ENCODE measurements around the gene MFSD6L. TPM values are rescaled to one million over a fixed set of nuclear protein-coding genes. Genes with fewer than 3 reads are reported as not detected.

MFSD6L gene
- total RNA-seq, 1 experiment from 2014 or later: 4.0 TPM

GRCh38 chr17:8757189-8757588 lies 42.0 kb downstream of the MFSD6L start:
- Mint-ChIP-seq H3K27me3 (ENCODE audit: low read depth) (peaks cover 7% of the 10 kb centered on the region), H3K4me3 (no peak overlapping the region), H3K27ac (no peak overlapping the region), H3K4me1 (peaks cover 15% of the 10 kb centered on the region), H3K9me3 (peaks cover 15% of the 10 kb centered on the region), H3K36me3 (0 out of 2 replicates have a peak, but pooled peaks cover 2% of the 10 kb centered on the region)
- ATAC-seq: no peak
- ChIA-PET POLR2A (no interaction called here), CTCF (interaction anchor here (0.9 to 6.8 kb wide), 3 partner anchors 11 to 138 kb away, joined by 3 to 65 read pairs (median 12); no protein-coding TSS in a partner anchor)
- no peak for DNase-seq (ENCODE audit: low spot score)
- no peak for TF ChIP-seq NFYB (CRISPR knock-in tag; conservative IDR thresholded peaks at IDR 0.05; ENCODE audit: low read depth)
- no peak for TF ChIP-seq ERG (CRISPR knock-in tag; IDR thresholded peaks at IDR 0.05)
- no peak for TF ChIP-seq GRHL2 (CRISPR knock-in tag; IDR thresholded peaks at IDR 0.05; ENCODE audit: insufficient replicate concordance, severe bottlenecking)

GRCh38 chr17:8755590-8756255 lies 43.4 kb downstream of the MFSD6L start:
- no peak overlapping the region for H3K4me3 Mint-ChIP-seq
- no peak for DNase-seq (ENCODE audit: low spot score)
- no peaks in the 10 kb centered on the region for H3K36me3 Mint-ChIP-seq
- TF ChIP-seq SMAD3 (CRISPR knock-in tag; IDR thresholded peaks at IDR 0.05; ENCODE audit: borderline replicate concordance): no peak
- TF ChIP-seq FOXK1 (CRISPR knock-in tag; IDR thresholded peaks at IDR 0.05): no peak
- TF ChIP-seq CBFB (CRISPR knock-in tag; IDR thresholded peaks at IDR 0.05; ENCODE audit: low read depth): no peak
- peaks cover 7% of the 10 kb centered on the region for H3K27me3 Mint-ChIP-seq (ENCODE audit: low read depth)
- H3K9me3 Mint-ChIP-seq: 0 out of 2 replicates have a peak, but pooled peaks cover 11% of the 10 kb centered on the region
- peaks cover 15% of the 10 kb centered on the region for H3K4me1 Mint-ChIP-seq
- no peak overlapping the region for H3K27ac Mint-ChIP-seq
- ATAC-seq: no peak
- ChIA-PET POLR2A (no interaction called here), CTCF (interaction anchor here (3.6 to 6.8 kb wide), 2 partner anchors 10 to 30 kb away, joined by 12 to 65 read pairs; no protein-coding TSS in a partner anchor)

- Mint-ChIP-seq H3K9me3 (0 out of 2 replicates have a peak, but pooled peaks cover 11% of the 10 kb centered on the region), H3K36me3 (no peaks in the 10 kb centered on the region), H3K27me3 (ENCODE audit: low read depth) (peaks cover 7% of the 10 kb centered on the region), H3K27ac (no peak overlapping the region), H3K4me1 (peaks cover 15% of the 10 kb centered on the region), H3K4me3 (no peak overlapping the region)
- no peak for ATAC-seq
- no peak for DNase-seq (ENCODE audit: low spot score)
- ChIA-PET CTCF (interaction anchor here (1.5 to 6.8 kb wide), 3 partner anchors 9 to 344 kb away, joined by 3 to 65 read pairs (median 12); no protein-coding TSS in a partner anchor), POLR2A (no interaction called here)
- TF ChIP-seq ZNF263 (CRISPR knock-in tag; IDR thresholded peaks at IDR 0.05; ENCODE audit: low read depth): no peak
- no peak for TF ChIP-seq CREM (CRISPR knock-in tag; IDR thresholded peaks at IDR 0.05)
- no peak for TF ChIP-seq NFATC4 (CRISPR knock-in tag; IDR thresholded peaks at IDR 0.05)
- no peak for TF ChIP-seq E2F1 (CRISPR knock-in tag; IDR thresholded peaks at IDR 0.05)
- TF ChIP-seq HMGXB4 (CRISPR knock-in tag; IDR thresholded peaks at IDR 0.05): no peak
- no peak for TF ChIP-seq KAT7 (CRISPR knock-in tag; IDR thresholded peaks at IDR 0.05; ENCODE audit: borderline replicate concordance)
- TF ChIP-seq TCF7 (CRISPR knock-in tag; IDR thresholded peaks at IDR 0.05; ENCODE audit: low read depth): no peak
- TF ChIP-seq JAZF1 (CRISPR knock-in tag; IDR thresholded peaks at IDR 0.05): no peak
- no peak for TF ChIP-seq ATF1 (CRISPR knock-in tag; IDR thresholded peaks at IDR 0.05)
- no peak for TF ChIP-seq GTF2I (CRISPR knock-in tag; conservative IDR thresholded peaks at IDR 0.05)
- TF ChIP-seq ETV6 (CRISPR knock-in tag; IDR thresholded peaks at IDR 0.05): no peak
- no peak for TF ChIP-seq CBFB (CRISPR knock-in tag; IDR thresholded peaks at IDR 0.05; ENCODE audit: low read depth)
Measured at GRCh38 chr17:8754890-8755289, 44.3 kb downstream of the MFSD6L start.

All from WTC11 (cell line).